Lung (tissue), 16 donors: ENCODE results near the gene TP53BP1. TPM values are rescaled to one million over a fixed set of nuclear protein-coding genes. Genes with fewer than 3 reads are reported as not detected.
A peak's percentile ranks its signal among the peaks of the same experiment; 100 is the strongest.

Experiments
- ATAC-seq: fragments of 200-7000 bp; cut with Tn5 transposase; one replicate; pipeline ENCODE4 v1.9.1; 2020; ENCODE audit warnings: moderate number of reproducible peaks; ENCODE audit not compliant: insufficient read depth, low FRiP score
- DNase-seq, 3 donors: peaks; one replicate each; pipeline ENCODE4 v3.0.0-alpha.2; 2013 to 2017
- H3K27ac ChIP-seq, 2 donors: one replicate each; pipeline ENCODE4 v1.5.1; 2013; ENCODE audit warnings: mild to moderate bottlenecking in 2 of 2, moderate library complexity in 2 of 2, control low read depth in 1 of 2, inconsistent platforms in 1 of 2, low read depth in 1 of 2, low read length in 1 of 2
- H3K27me3 ChIP-seq, 3 donors: one replicate each; pipeline ENCODE4 v1.5.1; 2013; ENCODE audit warnings: low read length in 2 of 3; ENCODE audit not compliant: control insufficient read depth in 3 of 3, insufficient read depth in 3 of 3
- H3K36me3 ChIP-seq, 4 donors: one replicate each; pipeline ENCODE4 v1.5.1; 2013; ENCODE audit warnings: low read length in 4 of 4, mild to moderate bottlenecking in 1 of 4, moderate library complexity in 1 of 4; ENCODE audit not compliant: control insufficient read depth in 4 of 4, insufficient read depth in 4 of 4
- H3K4me1 ChIP-seq, 5 donors: one replicate each; pipeline ENCODE4 v1.5.1; 2013; ENCODE audit warnings: low read length in 5 of 5, mild to moderate bottlenecking in 2 of 5, moderate library complexity in 1 of 5; ENCODE audit not compliant: control insufficient read depth in 5 of 5, insufficient read depth in 5 of 5
- H3K4me3 ChIP-seq: one replicate; pipeline ENCODE4 v1.5.1; 2013; ENCODE audit warnings: mild to moderate bottlenecking, control low read depth, moderate library complexity
- H3K9ac ChIP-seq, 2 donors: one replicate each; pipeline ENCODE4 v1.5.1; 2013; ENCODE audit warnings: low read length in 2 of 2, control low read depth in 1 of 2; ENCODE audit not compliant: insufficient read depth in 1 of 2
- H3K9me3 ChIP-seq, 4 donors: one replicate each; pipeline ENCODE4 v1.5.1; 2013; ENCODE audit warnings: low read length in 3 of 4, mild to moderate bottlenecking in 1 of 4, moderate library complexity in 1 of 4; ENCODE audit not compliant: control insufficient read depth in 4 of 4, insufficient read depth in 3 of 4
- WGBS, 2 donors: extraction: QIAGEN DNeasy Blood & Tissue Kit; methylation state at CpG; one replicate each; pipeline ENCODE4 v1.1.7; 2013; 5-methylcytosine and 5-hydroxymethylcytosine counted together
- long read RNA-seq, 5 donors: transcript quantifications; one replicate each; lab custom pipeline, GENCODE V29; 2026
- polyA plus RNA-seq, 2 donors: library from polyadenylated mRNA; stranded (reverse); fragments of 200-250 nt; gene quantifications; one replicate each; pipeline ENCODE4 v1.2.1, GENCODE V29; 2013
- total RNA-seq, 2 donors: library from RNA; depleted of rRNA in 1 of 2; stranded (reverse); fragments of >200 nt in 1 of 2; gene quantifications; one replicate each; pipeline ENCODE4 v1.2.1, GENCODE V29; 2014 to 2021
- TF ChIP-seq, protein P1 (sequence below): IDR thresholded peaks from 2 replicates; pipeline ENCODE4 v1.5.1; 2012; ENCODE audit warnings: mild to moderate bottlenecking; ENCODE audit errors: control extremely low read depth, extremely low read depth
- donor health status: control.
- donor health status: control.
- donor health status: Bipolar disorder and iron deficiency.
- donor health status: healthy.
- donor health status: DM: yes; HTN: yes; CAD: no.

TP53BP1 gene, protein sequence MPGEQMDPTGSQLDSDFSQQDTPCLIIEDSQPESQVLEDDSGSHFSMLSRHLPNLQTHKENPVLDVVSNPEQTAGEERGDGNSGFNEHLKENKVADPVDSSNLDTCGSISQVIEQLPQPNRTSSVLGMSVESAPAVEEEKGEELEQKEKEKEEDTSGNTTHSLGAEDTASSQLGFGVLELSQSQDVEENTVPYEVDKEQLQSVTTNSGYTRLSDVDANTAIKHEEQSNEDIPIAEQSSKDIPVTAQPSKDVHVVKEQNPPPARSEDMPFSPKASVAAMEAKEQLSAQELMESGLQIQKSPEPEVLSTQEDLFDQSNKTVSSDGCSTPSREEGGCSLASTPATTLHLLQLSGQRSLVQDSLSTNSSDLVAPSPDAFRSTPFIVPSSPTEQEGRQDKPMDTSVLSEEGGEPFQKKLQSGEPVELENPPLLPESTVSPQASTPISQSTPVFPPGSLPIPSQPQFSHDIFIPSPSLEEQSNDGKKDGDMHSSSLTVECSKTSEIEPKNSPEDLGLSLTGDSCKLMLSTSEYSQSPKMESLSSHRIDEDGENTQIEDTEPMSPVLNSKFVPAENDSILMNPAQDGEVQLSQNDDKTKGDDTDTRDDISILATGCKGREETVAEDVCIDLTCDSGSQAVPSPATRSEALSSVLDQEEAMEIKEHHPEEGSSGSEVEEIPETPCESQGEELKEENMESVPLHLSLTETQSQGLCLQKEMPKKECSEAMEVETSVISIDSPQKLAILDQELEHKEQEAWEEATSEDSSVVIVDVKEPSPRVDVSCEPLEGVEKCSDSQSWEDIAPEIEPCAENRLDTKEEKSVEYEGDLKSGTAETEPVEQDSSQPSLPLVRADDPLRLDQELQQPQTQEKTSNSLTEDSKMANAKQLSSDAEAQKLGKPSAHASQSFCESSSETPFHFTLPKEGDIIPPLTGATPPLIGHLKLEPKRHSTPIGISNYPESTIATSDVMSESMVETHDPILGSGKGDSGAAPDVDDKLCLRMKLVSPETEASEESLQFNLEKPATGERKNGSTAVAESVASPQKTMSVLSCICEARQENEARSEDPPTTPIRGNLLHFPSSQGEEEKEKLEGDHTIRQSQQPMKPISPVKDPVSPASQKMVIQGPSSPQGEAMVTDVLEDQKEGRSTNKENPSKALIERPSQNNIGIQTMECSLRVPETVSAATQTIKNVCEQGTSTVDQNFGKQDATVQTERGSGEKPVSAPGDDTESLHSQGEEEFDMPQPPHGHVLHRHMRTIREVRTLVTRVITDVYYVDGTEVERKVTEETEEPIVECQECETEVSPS (N-terminal part only)
- total RNA-seq (10 to 100 TPM; 35.3 to 97.4 TPM), polyA plus RNA-seq (10 to 100 TPM in 1 of 2 donors, 1 to 10 TPM in 1; 8.9 to 12.1 TPM)
- long read RNA-seq, donor 1, full-length matches to known transcripts, result 4 of 75 reads
- long read RNA-seq, donor 1, partial matches to known transcripts, result 71 of 75 reads
- long read RNA-seq, donor 1, other reads (novel, unspliced or antisense), result 0 of 75 reads
- long read RNA-seq, donor 2, partial matches to known transcripts, result 25 of 27 reads
- long read RNA-seq, donor 2, other reads (novel, unspliced or antisense), result 0 of 27 reads
- long read RNA-seq, donor 3, partial matches to known transcripts, result 0 of 1 reads
- long read RNA-seq, donor 3, other reads (novel, unspliced or antisense), result 0 of 1 reads
- long read RNA-seq, donor 4, partial matches to known transcripts, result 0 of 2 reads
- long read RNA-seq, donor 4, other reads (novel, unspliced or antisense), result 0 of 2 reads
- long read RNA-seq, donor 5, full-length matches to known transcripts, result 3 of 101 reads
- long read RNA-seq, donor 5, partial matches to known transcripts, result 98 of 101 reads
- long read RNA-seq, donor 5, other reads (novel, unspliced or antisense), result 0 of 101 reads

DNA sequence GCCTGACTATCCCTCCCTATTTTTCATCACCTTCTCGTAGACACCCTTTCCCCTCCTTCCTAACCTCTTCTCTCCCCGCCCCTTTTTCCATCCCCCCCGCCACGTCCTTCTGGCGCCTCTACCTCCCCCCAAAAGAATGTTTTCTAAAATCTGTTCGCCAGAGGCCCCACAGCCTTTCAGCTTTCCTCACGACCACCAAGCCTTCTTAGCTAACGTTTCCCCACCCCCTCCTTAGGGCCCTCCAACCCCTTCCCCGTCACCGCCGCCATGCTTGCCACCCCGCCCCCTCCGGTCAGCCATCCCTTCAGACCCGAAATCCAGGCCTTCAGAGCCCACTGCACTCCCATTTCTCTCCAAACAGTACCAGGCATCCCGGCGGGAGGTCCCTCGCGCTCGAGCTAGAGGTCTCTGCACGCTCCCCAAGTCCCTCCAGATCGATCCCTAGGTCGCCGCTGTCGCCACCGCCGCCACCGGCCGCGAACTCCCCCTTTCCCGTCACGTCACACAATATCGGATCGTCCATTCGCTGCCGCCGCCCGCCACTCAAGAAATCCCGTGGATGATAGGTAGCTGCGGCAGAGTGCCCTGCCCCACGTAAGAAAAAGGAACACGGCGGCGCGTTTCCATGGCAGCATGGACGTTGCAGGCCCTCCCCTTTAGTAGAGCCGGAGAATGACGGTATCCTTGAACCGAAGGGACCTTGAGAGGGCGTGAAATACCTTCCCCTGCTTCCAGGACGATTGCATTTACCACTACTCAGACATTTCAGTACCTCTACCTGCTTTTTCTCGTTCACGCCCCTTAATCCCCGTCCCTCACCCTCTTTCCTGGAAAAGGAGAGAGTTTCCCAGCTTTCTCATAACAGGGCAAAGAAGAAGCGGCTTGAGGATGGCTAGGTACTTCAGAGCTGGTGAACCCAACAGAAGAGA is at the start of gene TP53BP1:
TP53BP1 (minus strand) TSS at position 484 of the 929 bp plus-strand sequence; CDS start at position 371, 113 bp downstream.
- H3K9me3 ChIP-seq, result no peaks in the 10 kb centered on the region
- H3K36me3 ChIP-seq, result peaks cover 1 to 12% (median 7%) of the 10 kb centered on the region in 4 donors
- H3K9ac ChIP-seq, result peak within 1 kb of the TSS; percentile 91 to 93
- 1% methylated on average over 54 of the region's 54 CpGs for WGBS, 2 donors
- DNase-seq, result peak; percentile 96 to 98 (median 97)
- peak within 1 kb of the TSS; percentile 93 for H3K4me3 ChIP-seq
- TF ChIP-seq, protein P1, sequence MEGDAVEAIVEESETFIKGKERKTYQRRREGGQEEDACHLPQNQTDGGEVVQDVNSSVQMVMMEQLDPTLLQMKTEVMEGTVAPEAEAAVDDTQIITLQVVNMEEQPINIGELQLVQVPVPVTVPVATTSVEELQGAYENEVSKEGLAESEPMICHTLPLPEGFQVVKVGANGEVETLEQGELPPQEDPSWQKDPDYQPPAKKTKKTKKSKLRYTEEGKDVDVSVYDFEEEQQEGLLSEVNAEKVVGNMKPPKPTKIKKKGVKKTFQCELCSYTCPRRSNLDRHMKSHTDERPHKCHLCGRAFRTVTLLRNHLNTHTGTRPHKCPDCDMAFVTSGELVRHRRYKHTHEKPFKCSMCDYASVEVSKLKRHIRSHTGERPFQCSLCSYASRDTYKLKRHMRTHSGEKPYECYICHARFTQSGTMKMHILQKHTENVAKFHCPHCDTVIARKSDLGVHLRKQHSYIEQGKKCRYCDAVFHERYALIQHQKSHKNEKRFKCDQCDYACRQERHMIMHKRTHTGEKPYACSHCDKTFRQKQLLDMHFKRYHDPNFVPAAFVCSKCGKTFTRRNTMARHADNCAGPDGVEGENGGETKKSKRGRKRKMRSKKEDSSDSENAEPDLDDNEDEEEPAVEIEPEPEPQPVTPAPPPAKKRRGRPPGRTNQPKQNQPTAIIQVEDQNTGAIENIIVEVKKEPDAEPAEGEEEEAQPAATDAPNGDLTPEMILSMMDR, result no peak
- peaks cover 0 to 18% (median 4%) of the 10 kb centered on the region in 5 donors for H3K4me1 ChIP-seq
- no peaks in the 10 kb centered on the region for H3K27me3 ChIP-seq
- peak; percentile 96 for ATAC-seq
- H3K27ac ChIP-seq, result peak within 1 kb of the TSS; percentile 58 to 93

DNA sequence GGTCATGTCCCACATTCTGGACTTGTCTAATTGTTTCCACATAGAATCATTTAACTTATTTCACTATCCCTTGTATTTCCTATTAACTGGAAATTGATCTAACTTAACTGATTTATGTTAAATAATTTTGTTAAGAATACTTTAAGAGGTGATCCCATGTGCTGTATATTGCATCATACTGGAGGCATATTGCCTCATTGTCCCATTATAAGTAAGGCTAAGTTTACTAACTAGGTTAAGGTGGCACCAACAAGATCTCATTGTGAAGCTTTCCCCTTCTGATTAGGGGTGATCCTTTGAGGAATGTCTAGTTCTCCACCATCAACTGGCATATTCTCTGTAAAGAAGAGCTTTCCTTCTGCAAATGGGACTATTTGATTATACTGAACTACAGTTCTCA is 48.8 kb upstream of the TP53BP1 start:
- peaks cover 0 to 3% (median 0%) of the 10 kb centered on the region in 4 donors for H3K36me3 ChIP-seq
- no peaks in the 10 kb centered on the region for H3K27me3 ChIP-seq
- DNase-seq (no peak), ATAC-seq (no peak)
- H3K4me3 ChIP-seq, result no peak overlapping the region
- TF ChIP-seq, protein P1, result no peak
- H3K27ac ChIP-seq, result no peak overlapping the region
- no peaks in the 10 kb centered on the region for H3K4me1 ChIP-seq
- H3K9ac ChIP-seq, result no peak overlapping the region
- no peaks in the 10 kb centered on the region for H3K9me3 ChIP-seq
